Measurements from ENCODE around the gene CNIH1.
"Not testable (repeated sequence)": the region's sequence is repeated elsewhere in the genome, so short reads cannot be mapped to it uniquely, and the experiment has no call there.

CNIH1 gene

DNA sequence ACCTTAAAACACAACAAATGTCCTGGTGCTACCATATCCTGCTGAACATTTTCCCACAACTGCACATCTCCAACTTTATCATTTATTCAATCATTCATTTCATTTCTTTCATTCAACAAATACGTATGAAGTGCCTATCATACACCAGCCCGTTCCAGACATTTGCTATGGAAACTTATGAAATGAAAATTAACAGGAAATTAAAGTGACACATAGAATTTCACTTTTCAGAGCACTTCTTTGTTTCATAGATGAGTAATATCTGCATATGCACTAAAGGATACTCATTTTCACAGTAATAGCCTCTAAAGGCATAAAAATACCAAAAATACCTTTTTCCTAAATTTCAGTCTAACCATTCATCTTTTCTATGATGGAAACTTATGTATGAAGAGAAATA is 12.6 kb downstream of the CNIH1 start:
- DNase-seq (ENCODE audit: low spot score) = no peak

DNA sequence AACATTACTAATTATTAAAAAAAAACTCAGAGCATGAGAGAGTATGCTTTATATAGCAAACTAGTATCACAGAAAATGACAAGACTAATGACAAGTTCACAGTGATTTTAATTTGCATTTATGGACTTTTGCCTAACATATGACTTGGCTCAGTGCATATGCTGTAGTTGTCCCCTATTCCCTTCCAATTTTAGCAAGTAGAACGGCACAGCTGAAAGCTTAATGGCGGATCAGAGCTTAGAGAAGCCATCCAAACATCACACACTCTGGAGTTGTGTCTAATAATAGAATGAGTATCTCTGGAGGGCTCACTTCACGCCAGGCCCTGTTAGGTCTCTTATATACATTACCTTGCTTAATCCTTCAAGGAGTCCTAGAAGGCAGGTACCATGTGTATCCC is 13.3 kb downstream of the CNIH1 start:
- DNase-seq (ENCODE audit: low spot score) = no peak

DNA sequence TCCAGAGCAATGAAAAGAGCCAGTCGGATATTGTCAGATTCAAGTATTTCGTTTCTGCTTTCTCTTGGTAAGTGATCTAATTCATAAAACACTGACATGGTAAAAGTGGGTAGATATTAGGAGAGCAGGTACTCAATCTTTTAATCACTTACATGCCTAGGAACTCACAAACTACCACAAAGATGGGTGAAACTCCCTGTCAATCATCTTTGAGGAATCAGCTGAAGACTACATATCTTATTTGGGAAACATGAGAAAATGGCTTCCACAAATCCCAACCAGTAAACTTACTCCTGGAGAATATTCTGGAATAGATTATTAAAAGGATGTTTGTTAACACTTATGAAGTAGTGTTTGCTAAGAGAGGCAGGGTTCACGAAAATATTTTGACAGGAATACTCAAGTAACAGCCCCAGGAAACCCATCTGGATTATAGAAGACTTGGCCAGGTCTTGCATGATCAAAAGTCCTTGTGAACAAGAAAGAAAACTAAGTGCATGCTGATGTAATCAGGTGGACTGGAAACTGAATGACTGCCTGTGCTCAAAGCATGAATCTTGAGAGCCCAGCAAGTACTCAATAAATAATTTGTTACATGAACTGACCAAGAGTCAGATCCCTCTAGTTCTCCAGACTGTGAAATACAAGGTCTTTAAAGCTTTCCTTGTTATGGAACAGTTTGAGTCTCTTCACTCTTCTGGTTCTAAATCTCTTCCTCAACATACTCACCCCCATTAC is 15.5 kb downstream of the CNIH1 start:
- DNase-seq (ENCODE audit: low spot score) = no peak

DNA sequence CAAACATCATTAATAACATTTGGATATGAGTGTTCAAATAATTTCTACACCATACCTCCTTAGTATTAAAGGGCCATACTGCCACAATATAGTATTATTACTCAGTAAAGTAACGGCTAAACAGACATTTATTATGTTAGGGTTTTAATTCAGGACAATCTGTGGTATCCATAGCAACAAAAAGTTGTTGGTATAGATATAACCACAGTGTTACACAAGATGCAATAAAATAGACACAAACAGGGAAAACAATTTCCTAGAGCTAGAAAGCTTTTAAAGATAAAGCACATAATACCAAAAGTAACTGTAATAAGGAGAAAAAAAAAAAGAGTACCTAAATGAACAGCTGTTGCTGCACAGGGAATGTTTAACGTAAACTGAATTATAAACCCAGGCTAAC is 16.1 kb downstream of the CNIH1 start:
- no peak for DNase-seq (ENCODE audit: low spot score)

DNA sequence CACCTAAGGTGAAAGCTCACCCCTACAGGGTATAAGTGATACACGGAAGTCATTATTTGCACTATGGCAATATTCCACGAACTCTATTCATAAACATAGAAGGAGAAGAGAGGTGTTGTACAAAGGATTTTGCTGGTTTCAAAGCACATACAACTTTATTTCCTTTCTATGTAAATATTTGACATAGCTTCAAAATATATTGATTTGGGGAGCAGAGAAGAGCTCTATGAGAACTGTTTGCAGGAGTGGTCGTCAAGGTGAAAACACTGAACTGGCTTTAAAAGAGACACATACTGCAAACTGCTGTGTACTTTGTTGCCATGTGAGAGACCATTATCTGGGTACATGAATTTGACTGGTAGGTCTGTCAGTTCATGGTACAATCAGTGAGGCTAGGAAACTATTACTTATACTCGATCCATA is 16.7 kb downstream of the CNIH1 start:
- no peak for DNase-seq (ENCODE audit: low spot score)

DNA sequence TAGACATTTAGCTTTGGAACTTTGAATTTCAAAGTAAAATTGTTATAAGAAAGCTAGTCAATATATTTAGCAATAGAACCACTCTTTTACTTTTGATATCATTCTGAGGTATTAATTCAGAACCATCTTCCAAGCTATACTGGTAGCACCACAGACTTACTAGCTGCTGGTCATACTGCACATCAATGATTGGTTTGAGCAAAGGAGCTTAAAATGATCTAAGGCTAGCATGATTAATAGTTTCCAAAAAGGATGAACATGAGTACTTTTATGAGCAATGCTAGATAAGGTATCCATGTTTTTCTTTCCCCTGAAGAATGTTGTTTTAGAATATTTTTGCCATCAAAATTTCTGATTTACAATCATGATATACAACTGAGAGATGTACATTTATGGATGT is 17.2 kb downstream of the CNIH1 start:
- no peak for DNase-seq (ENCODE audit: low spot score)

DNA sequence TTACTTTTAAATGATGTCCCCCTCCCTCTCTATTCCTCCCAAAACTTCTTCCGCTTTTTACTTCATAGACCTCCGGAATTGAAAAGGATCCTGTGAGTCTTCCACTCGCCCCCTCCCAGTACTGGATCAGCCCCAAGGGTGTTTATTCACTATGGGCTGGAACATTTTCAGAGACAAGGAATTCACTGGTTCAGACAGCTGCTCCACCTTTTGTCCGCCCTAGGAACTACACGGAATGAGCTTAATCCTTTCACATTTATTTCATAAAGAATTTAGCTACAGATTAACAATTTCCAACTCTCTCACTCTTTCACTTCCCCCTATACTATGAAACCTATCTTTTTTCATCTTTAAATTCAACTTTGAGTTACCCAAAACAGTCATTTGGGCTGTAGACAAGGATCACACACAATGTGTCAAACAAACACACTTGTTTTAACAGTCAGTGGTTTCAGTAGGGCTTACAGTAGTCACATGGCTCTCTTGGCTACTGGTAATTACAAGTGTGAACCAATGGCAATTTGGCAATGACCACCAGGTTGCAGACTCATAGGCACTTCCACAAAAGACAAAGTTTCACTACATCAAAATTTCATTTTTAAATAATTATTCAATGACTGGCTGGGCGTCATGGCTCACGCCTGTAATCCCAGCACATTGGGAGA is 20.6 kb downstream of the CNIH1 start:
- no peak for DNase-seq (ENCODE audit: low spot score)

DNA sequence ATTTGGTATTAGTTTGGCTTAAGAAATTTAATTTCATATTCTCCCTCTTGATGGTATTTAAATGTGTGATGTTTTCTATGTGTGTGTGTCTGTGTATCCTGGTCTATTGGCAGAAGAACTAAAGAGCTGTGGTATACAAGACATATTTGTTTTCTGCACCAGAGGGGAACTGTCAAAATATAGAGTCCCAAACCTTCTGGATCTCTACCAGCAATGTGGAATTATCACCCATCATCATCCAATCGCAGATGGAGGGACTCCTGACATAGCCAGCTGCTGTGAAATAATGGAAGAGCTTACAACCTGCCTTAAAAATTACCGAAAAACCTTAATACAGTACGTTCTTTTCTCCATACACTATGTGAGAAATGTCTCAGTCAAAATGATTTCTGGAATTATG is 29.8 kb downstream of the CNIH1 start:
- no peak for DNase-seq (ENCODE audit: low spot score)

DNA sequence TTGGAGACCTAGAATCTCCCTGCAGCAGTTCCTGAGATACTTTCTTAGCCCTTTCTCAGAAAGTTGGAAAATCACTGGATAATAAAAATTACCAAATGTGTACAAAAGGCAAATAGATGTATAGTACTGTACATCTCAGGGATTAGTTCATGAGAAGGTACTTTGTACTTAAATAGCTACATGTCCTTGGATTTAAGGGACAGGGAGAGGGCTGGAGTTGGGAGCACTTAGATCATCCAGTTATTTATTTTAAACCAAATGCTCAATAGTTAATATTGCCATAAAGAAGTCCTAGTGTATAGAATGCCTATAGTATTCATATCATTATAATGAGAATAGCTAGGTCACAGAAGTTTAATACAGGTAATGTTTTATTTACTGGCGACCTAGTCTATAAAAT is 31.0 kb downstream of the CNIH1 start:
- DNase-seq (ENCODE audit: low spot score) = no peak

DNA sequence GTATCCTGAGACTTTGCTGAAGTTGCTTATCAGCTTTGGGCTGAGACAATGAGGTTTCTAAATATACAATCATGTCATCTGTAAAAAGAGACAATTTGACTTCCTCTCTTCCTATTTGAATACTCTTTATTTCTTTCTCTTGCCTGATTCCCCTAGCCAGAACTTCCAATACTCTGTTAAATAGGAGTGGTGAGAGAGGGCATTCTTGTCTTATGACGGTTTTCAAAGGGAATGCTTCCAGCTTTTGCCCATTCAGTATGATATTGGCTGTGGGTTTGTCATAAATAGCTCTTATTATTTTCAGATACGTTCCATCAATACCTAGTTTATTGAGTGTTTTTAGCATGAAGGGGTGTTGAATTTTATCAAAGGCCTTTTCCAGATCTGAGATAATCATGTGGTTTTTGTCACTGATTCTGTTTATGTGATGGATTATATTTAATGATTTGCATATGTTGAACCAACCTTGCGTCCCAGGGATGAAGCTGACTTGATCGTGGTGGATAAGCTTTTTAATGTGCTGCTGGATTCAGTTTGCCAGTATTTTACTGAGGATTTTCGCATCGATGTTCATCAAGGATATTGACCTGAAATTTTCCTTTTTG is 37.7 kb downstream of the CNIH1 start:
- DNase-seq (ENCODE audit: low spot score) = not testable (repeated sequence)

DNA sequence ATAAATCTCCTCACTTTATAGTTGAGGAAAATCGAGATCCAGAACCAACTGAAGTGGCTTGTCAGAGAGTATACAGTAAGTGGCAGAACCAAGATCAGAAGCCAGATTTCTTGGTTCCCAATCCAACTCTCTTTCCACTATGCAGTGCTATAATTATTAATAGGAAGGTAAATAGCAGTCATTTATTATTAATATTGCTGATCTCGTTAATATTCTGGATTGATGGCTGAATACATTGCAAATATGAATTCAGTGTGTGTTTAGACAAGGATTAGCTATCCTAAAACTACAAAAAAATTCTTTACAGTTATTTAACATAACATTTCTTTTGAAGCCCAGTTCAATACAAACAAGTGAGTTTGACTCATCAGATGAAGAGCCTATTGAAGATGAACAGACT is 41.6 kb downstream of the CNIH1 start:
- no peak for DNase-seq (ENCODE audit: low spot score)

DNA sequence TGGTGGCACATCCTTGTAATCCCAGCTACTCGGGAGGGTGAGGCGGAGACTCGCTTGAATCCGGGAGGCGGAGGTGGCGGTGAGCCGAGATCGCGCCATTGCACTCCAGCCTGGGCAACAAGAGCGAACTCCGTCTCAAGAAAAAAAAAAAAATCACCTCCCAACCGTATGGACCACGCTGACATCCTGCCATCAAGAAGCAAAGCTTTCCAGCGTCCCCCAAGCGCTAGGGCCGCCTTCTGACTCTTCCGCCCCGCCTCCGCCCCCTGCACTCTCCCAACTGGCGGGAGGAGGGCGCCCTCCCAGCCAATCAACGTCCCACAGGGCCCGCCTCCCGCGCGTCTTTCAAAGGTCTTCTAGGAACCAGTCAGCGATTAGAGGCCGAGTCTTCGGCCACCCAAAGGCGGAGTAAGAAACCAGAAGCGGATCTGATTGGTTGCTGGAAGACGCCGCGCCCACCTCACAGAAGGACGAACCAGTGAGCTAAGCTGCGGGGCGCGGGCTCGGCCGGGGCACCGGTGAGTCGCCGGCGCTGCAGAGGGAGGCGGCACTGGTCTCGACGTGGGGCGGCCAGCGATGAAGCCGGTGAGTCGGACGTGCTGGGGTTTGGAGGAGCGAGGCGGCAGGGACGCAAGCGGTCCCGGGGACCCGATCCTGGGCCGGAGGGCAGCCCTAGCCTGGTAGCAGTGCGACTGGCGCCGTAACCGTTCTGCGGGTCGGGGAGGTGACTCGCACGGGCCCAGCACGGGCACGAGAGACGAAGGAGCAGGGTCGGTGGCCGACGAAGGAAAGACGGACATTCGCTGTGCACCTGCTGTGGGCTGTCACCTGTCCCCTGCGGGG is 44.5 kb downstream of the CNIH1 start, which contains the start of gene CDKN3:
CDKN3 (plus strand) TSS at position 515 of the 843 bp plus-strand sequence; CDS start at position 577, 62 bp downstream.
- DNase-seq (ENCODE audit: low spot score) = peak; percentile 96

DNA sequence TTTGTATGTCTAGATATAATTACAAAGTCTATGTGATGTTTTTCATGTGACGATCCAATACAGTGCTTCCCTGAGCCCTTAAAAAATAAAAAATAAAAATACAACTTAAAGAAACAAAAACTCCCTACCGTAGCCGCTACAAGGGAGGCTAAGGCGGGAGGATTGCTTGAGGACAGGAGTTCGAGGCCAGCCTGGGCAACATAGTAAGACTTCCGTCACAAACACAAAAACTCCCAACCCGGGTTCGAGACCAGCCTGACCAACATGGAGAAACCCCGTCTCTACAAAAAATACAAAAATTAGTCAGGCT is 45.0 kb downstream of the CNIH1 start:
- no peak for DNase-seq (ENCODE audit: low spot score)

DNA sequence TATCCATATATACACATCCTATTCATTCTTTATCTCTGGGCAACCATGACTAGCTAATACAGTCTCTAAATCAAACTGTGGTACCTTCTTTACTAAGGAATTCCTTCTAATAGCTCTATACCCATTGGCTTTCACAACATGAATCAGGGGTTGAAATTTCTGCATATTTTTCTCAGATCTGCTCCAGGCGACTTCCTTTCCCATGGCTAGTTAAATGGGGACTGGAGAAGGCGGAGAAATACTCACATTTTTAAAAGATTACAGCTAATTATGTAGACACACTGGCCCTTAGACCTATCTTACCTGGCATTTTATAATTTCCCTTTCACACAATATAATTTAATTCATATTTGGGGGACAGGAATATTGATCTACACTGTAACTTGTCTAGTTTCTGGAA is 45.5 kb downstream of the CNIH1 start:
- no peak for DNase-seq (ENCODE audit: low spot score)

DNA sequence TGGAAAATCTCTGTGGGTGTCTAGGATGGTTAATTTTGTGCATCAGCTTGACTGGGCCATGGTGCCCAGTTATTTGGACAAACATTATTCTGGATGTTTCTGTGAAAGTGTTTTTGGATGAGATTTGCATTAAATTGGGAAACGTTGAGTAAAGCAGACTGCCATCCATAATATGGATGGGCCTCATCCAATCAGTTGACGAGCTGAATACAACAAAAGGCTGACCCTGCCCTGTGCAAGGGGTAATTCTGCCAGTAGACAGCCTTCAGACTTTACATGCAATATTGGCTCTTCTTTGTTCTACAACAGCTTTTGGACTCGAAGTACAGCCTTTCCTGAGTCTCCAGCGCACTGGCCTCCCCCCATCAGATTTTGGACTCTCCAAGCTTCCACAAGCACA is 45.9 kb downstream of the CNIH1 start:
- DNase-seq (ENCODE audit: low spot score) = no peak

DNA sequence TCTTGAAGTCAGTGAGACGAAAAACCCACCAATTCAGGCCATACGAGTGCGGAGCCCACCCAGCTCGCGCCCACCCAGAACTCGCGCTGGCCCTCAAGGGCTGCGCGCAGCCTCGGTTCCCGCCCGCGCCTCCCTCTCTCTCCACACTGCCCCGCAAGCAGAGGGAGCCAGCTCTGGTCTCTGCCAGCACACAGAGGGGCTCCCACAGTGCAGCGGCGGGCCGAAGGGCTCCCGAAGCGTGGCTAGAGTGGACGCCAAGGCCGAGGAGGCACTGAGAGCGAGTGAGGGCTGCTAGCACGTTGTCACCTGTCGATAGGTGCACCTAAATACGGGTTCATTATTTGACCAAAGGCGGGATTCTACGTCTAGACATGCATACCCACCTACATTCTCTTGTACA is 46.6 kb downstream of the CNIH1 start:
- DNase-seq (ENCODE audit: low spot score) = no peak

DNA sequence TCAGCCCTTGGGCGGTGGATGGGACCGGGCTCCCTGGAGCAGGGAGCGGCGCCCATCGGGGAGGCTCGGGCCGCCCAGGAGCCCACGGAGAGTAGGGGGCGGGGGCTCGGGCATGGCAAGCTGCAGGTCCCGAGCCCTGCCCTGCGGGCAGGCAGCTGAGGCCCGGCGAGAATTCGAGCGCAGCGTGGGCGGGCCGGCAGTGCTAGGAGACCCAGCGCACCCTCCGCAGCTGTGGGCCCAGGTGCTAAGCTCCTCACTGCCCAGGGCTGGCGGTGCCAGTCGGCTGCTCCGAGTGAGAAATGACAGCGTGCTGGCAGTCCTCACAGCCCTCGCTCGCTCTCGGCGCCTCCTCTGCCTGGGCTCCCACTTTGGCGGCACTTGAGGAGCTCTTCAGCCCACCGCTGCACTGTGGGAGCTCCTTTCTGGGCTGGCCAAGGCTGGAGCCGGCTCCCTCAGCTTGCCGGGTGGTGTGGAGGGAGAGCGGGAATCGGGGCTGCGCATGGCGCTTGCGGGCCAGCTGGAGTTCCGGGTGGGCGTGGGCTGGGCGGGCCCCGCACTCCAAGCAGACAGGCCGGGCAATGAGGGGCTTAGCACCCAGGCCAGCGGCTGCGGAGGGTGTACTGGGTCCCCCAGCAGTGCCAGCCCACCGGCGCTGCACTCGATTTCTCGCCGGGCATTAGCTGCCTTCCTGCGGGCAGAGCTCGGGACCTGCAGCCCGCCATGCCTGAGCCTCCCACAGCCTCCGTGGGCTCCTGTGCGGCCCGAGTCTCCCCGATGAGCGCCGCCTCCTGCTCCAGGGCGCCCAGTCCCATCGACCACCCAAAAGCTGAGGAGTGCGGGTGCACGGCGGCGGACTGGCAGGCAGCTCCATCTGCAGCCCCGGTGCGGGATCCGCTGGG is 47.9 kb downstream of the CNIH1 start:
- not testable (repeated sequence) for DNase-seq (ENCODE audit: low spot score)

DNA sequence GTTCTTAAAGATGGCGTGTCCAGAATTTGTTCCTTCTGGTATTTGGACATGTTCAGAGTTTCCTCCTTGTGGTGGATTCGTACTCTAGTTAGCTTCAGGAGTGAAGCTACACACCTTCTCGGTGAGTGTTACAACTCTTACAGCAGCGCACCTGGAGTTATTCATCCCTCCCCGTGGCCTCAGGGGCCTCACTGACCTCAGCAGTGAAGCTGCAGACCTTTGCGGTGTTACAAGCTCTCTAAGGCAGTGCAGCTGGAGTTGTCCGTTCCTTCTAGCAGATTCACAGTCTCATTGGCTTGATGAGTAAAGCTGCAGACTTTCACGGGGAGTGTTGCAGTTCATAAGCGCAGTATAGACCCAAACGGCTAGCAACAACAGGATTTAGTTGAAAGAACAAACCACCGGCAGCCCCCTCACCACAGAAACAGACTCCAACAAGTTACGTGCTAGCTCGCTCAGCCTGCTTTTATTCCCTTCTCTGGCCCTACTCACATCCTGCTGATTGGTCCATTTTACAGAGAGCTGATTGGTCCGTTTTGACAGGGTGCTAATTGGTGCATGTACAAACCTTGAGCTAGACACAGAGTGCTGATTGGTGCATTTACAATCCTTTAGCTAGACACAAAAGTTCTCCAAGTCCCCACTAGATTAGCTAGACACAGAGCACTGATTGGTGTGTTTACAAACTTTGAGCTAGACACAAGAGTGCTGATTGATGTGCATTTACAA is 48.9 kb downstream of the CNIH1 start:
- no peak for DNase-seq (ENCODE audit: low spot score)

DNA sequence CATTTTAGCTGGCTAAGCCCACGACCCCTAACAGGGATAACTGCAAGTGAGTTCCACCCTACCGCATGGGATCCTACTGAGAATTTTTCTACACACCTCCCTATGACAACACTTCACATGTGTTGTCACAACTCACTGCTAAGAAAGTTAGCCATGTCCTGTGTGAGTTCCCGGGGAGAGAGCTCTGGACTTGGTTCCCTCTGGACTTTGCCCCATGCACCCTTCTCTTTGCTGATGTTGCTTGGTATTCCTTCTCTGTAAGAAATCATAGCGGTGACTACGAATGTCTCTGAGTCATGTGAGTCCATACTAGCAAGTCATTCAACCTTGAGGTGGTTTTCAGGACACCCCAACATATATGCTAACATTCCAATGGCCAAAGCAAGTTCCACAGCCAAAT is 53.8 kb downstream of the CNIH1 start:
- no peak for DNase-seq (ENCODE audit: low spot score)

DNA sequence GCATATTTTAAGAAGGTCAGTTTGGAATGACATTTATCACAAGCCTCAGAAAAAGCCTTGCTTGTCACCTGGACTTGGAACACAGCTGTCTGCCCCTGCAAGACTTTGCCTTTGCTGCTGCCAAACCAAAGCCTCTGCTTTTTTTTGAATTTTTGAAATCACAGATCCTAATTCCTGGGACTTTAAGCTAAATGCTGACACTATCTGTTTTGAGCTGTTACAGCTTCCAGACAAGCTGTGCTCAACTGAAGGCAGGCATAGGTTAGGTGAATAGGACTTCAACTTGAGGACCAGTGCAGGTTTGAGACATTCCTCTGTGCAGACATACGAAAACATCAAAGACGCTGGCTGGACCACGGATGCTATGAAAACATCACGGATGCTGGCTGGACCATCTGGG is 55.6 kb downstream of the CNIH1 start:
- no peak for DNase-seq (ENCODE audit: low spot score)

All from SK-N-DZ (cell line).